HG02884 (cell line): ENCODE results near the gene OR52N4.
"Not testable (repeated sequence)": the region's sequence is repeated elsewhere in the genome, so short reads cannot be mapped to it uniquely, and the experiment has no call there.

ENCODE experiments used
- ATAC-seq: cut with Tn5 transposase; IDR thresholded peaks from one replicate; pipeline ENCODE4 v1.9.1; 2021; ENCODE audit warnings: mild to moderate bottlenecking, moderate library complexity; ENCODE audit not compliant: unreplicated experiment

The OR52N4 gene

DNA sequence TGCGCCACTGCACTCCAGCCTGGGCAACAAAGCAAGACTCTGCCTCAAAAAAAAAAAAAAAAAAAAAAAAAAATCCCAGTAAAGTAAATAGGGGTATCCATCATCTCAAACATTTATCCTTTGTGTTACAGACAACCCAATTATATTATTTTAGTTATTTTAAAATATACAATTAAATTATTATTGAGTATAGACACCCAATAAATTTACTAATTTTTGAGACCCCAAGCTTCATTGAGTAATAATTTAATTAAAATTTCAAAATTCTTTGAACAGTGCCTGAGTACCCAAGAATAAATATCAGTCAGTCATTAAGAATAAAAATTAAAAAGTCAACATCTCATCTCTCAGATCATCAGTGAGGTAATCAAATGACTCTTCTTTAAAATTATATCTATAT, at the start of gene OR52N4:
TSS of gene OR52N4 (plus strand) at position 301 of the 400 bp plus-strand sequence. CDS start 498 bp downstream, outside the sequence.
- no peak for ATAC-seq

DNA sequence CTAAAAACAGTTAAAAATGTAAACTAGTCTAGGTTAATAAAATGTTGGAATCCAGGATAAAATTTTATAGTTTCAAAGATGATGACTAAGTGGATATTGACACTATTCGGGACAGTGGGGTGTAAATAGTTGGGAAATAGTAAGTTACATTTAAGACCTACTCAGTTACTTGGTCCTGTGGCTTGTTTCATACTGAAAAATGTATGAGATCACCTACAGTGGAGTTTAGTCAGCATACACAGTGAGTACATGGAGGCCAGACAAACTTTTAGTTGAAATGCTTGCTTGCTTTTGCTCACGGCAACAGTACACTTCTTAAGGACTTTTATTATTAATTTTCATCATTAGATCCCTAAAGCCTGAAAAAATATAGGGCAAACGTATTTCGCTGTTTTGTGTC, 48.4 kb upstream of the OR52N4 start:
- no peak for ATAC-seq

DNA sequence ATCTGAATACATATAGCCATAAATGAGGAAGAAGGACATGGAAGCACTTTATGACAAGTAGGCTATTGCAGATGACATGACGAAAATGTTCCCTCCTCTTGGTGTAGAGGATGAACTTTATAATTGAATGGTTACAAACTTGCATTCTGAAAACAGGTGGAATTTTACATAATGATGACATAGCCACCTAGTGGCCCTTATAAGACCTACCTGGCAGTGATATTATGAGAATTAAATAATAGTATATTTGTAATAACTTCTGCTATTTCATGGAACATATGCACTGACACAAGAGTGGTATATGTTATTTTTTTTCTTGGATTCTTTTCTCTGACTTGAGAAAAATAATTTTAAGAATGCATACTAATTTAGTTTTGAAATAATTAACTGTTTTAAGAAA, 41.5 kb upstream of the OR52N4 start:
- ATAC-seq: no peak

DNA sequence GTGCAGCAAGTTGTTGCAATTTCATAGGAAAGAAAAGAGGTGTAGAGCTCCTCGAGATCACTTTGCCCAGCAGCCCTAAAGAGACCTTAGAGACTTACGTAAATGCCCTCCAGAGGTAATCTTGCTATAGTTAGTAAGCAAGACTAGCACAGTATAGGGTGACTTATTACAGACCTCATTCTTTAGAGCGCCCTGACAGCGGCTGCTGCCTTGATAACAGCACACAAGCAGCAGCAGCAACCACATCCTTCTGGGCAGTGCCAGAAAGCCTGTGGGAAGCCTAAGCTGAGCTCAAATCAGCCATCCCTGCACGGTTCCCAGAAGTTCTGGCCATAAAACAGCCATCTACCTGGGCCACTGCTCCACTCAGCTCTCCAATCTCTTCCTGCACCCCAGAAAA, 40.3 kb upstream of the OR52N4 start:
- no peak for ATAC-seq

DNA sequence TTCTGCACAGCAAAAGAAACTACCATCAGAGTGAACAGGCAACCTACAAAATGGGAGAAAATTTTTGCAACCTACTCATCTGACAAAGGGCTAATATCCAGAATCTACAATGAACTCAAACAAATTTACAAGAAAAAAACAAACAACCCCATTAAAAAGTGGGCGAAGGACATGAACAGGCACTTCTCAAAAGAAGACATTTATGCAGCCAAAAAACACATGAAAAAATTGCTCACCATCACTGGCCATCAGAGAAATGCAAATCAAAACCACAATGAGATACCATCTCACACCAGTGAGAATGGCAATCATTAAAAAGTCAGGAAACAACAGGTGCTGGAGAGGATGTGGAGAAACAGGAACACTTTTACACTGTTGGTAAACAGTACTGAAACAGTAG, 37.5 kb upstream of the OR52N4 start:
- ATAC-seq: not testable (repeated sequence)

DNA sequence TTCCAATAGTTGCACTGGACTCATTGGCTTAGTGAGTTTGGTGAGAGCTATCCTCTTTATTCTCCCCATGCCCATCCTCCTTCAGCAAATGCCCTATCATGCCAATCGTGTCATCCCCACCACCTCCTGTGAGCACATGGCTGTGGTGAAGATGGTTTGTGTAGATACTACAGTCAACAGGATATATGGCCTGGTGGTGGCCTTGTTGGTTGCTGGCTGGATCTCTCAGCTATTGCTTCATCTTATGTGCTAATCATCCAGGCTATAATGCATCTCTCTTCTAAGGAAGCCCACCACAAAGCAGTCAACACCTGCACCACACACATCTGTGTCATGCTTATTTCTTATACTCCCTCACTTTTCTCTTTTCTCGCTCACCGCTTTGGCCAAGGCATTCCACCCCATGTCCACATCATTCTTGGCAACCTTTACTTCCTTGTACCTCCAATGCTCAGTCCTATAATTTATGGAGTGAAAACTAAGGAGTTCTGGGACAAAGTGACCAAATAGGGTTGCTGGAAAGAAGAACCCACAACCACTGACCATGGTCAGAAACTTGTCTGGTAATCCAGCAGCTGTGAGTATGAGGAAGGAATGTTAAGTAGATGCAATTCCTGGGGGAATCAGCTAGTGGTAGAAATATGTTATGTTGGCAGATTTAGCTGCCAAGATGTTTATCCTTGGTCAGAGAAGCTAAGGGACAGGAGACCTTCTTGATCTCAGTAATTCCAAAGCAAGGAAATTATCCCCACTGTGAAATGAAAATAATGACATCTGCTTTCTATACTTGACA, 34.1 kb upstream of the OR52N4 start:
- ATAC-seq: no peak

DNA sequence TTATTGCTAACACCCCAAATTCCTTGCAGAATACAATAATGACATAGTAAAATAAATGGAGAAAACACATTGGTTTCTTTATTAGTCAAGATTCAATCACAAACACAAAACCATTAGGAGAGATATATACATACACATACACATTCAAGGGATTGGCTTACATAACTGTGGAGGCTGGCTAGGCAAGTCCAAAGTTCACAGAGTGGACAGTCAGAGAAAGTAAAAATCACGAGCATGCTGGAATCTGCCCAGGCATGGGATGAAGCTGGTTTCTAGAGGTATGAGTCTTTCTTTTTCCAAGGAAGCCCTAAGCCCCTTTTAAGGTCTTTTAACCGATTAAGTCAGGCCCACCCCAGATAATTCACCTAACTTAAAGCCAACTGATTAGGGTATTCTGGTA, 31.4 kb upstream of the OR52N4 start:
- no peak for ATAC-seq

DNA sequence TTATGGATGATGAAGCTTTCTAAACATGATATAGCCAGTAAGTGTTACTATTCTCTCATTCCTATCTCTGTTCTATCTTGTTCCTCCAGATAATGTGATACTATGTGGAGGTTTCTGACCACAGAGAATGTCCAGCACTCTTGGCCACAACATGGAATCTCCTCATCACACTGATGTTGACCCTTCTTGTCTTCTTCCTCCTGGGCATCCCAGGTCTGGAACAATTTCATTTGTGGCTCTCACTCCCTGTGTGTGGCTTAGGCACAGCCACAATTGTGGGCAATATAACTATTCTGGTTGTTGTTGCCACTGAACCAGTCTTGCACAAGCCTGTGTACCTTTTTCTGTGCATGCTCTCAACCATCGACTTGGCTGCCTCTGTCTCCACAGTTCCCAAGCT, 27.7 kb upstream of the OR52N4 start:
- ATAC-seq: no peak

DNA sequence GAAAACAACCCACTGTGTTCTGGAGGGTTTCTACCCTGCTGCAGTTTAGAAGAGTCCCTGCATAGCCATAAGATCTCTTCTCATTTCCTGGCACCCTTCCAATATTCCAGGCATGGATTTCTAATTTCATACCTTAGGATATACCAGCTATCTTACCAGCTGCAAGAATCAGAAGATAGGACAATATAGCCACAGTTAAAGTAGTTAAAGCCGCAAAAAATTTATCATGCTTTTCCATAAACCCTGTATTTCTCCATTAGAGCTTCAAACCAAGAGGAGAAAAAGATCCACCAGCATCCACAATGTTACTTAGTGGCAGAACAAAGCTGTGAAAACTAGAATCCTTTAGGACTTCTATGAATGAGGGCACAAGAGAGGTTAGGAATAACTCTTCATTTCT, 26.4 kb upstream of the OR52N4 start:
- ATAC-seq: no peak

DNA sequence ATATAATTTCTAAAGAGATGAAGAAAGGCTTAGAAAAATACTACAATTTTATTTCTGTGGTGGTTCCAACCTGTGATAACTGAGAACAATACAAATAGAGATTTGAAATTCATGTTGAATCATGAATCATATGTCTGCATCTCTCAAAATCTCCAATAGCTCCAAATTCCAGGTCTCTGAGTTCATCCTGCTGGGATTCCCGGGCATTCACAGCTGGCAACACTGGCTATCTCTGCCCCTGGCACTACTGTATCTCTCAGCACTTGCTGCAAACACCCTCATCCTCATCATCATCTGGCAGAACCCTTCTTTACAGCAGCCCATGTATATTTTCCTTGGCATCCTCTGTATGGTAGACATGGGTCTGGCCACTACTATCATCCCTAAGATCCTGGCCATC, 17.6 kb upstream of the OR52N4 start, which contains the start of gene OR56B1:
TSS of gene OR56B1 (plus strand) at position 53 of the 400 bp plus-strand sequence. CDS start at position 122, 69 bp downstream.
- no peak for ATAC-seq

DNA sequence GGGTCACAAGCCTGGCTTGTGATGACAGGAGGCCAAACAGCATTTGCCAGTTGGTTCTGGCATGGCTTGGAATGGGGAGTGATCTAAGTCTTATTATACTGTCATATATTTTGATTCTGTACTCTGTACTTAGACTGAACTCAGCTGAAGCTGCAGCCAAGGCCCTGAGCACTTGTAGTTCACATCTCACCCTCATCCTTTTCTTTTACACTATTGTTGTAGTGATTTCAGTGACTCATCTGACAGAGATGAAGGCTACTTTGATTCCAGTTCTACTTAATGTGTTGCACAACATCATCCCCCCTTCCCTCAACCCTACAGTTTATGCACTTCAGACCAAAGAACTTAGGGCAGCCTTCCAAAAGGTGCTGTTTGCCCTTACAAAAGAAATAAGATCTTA, 17.0 kb upstream of the OR52N4 start:
- no peak for ATAC-seq

DNA sequence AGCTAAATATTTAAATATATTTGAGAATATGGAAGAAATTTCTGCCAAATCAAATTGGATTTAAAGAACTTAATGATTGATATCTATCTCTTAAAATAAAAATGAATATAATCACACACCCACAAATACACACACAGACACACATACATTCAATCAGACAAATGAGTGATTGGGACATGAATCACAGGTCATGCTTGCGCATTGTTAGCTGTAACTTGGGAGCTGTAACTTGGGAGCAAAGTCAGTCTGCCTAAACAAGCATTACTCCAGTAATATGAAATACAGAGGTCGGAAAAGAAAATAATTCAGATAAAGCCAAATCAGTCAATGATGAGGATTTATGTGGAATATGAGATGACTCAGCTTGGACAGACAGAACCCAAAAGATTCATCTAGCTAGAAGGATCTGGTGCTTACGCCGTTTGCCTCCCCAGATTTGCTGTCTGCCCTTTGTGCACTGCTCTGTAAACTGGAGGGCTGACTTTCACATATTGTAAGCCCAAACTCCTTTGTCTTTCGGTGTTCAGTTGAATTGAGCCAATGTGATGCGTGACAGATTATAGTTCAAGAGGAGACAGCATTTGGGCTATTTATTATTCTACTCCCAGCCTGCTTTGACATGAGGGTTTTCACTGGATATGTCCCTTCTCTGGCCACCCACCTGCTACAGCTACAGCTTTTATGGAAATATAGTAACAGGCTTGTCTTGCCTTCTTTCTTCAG, 16.2 kb upstream of the OR52N4 start:
- ATAC-seq: no peak

DNA sequence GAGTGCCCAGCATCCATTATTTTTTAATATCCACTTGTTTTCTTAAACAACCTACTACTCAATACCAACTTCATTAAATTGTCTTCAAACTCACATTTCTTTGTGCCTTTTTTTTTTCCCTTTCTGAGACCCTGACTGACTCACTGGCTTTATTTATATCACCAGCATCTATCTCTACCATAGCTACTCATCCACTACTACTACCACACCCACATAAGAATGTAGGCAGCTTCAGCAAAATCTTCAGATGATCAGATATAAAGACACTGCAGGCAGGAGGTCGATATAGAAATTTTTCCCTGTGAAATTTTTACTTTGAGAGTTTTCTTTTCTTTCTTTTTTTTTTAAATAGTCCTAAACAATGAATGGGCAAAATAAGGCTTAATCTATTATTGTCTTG, 15.6 kb upstream of the OR52N4 start:
- ATAC-seq: no peak

DNA sequence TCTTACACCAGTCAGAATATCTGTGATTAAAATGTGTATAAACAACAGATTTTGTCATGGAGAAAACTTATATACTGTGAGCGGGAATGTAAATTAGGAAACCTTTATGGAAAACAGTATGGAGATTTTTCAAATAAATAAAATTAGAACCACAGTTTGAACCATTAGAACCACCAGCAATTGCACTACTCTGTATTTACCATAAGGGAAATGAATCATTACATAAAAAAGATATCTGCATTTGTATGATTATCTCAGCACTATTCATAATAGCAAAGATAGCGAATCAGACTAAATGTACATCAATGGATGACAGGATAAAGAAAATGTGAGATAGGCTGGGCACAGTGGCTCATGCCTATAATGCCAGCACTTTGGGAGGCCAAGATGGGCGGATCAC, 7.4 kb upstream of the OR52N4 start:
- ATAC-seq: no peak

DNA sequence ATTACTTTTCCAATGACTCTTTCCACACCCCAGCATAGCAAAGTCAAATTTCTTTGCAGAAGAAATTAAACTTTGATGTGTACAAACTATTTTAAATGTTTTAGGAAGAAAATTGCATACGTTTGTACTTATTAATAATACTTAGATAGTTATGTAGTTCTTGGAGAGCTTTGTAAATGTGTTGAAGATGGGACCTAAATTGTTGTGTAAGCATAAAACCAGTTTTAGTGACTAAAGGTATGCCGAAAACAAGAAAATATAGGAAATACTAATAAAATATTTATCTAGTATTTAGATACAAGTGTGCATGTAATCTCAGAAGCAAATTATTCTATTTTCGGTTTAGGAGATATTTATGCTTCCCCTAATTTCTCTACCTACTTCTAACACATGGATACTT, 4.2 kb upstream of the OR52N4 start:
- ATAC-seq: no peak

DNA sequence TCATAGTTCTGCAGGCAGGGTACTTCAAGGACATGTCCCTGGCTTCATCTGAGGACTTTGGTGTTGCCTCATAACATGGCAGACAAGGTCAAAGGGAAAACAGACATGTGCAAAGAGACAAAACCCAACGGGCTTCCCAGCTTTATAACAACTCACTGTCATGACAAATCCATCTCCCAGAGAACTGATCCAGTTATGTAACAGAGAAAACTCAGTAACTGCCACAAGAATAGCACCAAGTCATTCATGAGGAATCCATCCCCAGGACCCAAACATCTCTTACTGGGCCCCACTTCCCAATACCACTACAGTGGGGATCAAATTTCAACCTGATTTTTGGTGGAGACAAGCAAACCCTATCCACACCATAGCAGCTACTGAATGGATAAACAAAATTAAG, 13.0 kb downstream of the OR52N4 start:
- ATAC-seq: no peak

DNA sequence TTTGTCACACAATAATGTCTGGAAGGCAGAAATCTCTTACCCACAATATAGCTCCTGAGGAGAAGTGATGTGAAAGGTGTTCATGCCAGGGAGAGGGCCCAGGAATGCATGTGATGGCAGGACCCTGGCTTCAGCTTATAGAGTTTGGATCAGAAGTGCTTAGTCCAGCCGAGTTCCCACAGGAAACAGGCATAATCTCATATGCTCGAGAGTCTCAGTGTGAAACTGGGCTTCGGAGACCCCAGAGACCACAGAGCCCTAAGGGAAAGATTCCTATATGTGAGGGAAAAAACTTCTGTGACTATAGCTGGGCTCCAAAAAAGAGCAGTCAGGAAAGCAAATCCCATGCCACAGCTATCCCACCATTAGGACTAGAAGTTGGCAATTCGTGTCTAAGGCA, 29.2 kb downstream of the OR52N4 start, which contains the start of gene OR52N5:
TSS of gene OR52N5 (minus strand) at position 101 of the 400 bp plus-strand sequence. CDS start 4,721 bp downstream, outside the sequence.
- no peak for ATAC-seq

DNA sequence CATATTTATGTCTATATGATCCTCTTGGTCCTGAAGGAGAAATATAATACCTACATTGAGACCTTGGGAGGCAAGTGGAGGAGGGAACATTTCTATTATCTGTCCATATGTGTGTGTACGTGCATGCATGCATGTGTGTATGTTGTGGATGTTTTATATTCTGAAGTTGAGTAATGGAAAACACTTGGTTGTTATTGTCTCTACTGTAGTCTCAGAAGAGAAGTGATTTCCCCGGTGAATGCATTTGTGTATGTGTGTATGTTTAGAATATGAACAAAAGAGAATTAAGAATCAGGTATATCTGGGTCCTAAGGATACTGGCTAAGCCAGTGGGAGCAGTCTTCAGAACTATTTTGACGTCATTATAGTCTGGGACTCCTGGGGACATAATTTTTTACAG, 37.1 kb downstream of the OR52N4 start, which contains the start of gene OR52N1:
TSS of gene OR52N1 (minus strand) at position 101 of the 400 bp plus-strand sequence. CDS start 2,449 bp downstream, outside the sequence.
- no peak for ATAC-seq

DNA sequence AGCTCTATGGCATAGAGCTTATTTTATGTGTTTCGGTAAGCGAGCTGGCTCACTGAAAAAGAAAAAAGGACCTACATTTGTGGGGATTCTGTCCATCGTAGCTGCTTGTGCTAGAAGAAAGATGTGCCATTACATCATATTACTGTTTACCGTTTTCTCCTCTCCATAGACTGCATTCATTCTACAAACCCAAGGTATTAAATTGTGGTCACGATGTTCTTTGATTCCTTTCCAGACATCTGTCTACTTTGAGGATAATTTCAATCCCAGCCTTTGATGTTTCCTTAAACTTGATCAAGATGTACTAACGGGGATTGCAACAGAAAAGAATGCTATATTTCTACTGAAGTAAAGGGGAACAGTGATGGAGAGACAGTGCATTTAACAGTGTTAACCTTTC, 42.5 kb downstream of the OR52N4 start:
- no peak for ATAC-seq

DNA sequence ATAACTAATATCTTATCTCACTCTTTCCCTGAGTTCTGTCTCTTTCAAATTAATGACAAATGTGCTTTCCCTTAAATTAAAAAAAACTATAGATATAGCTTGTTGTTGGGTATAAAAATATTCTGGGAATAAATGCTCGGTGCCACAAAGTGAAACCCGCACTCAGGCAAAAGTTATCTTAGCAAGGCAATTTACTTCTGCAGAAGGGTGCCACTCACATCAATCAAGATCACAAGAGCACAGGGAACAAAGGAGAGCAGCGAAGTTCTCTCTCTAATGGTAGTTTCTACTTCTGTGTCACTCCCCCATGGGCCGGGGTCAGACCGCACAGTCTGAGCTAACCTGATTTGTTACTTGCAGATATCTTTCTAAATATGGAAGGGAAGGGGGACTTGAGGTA, 49.9 kb downstream of the OR52N4 start:
- ATAC-seq: no peak
